ENCODE data around the gene GALNT18.

- TF ChIP-seq POLR2A (IDR thresholded peaks at IDR 0.05) (no peak), POLR2AphosphoS5 (IDR thresholded peaks at IDR 0.05) (no peak)
- TF ChIP-seq, protein P1, sequence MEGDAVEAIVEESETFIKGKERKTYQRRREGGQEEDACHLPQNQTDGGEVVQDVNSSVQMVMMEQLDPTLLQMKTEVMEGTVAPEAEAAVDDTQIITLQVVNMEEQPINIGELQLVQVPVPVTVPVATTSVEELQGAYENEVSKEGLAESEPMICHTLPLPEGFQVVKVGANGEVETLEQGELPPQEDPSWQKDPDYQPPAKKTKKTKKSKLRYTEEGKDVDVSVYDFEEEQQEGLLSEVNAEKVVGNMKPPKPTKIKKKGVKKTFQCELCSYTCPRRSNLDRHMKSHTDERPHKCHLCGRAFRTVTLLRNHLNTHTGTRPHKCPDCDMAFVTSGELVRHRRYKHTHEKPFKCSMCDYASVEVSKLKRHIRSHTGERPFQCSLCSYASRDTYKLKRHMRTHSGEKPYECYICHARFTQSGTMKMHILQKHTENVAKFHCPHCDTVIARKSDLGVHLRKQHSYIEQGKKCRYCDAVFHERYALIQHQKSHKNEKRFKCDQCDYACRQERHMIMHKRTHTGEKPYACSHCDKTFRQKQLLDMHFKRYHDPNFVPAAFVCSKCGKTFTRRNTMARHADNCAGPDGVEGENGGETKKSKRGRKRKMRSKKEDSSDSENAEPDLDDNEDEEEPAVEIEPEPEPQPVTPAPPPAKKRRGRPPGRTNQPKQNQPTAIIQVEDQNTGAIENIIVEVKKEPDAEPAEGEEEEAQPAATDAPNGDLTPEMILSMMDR (IDR thresholded peaks at IDR 0.05): no peak
Measured at GRCh38 chr11:11612439-11612838, 9.4 kb downstream of the GALNT18 start.

All from breast epithelium (tissue), 3 donors.